ENCODE results near the gene DEPDC4.

GRCh38 chr12:100268835-100269564 is 2.1 kb upstream of the DEPDC4 start:
- TF ChIP-seq CTCF (IDR thresholded peaks at IDR 0.05) (no peak), EP300 (IDR thresholded peaks at IDR 0.05) (no peak), POLR2A (IDR thresholded peaks at IDR 0.05) (no peak)

Data from tibial nerve (tissue), 4 donors.